CD4-positive, alpha-beta memory T cell (primary cell): ENCODE measurements around the gene RASSF7. TPM values are rescaled to one million over a fixed set of nuclear protein-coding genes. Genes with fewer than 3 reads are reported as not detected.
A peak's percentile ranks its signal among the peaks of the same experiment; 100 is the strongest.

ENCODE experiments used
- CTCF ChIA-PET: fragments of 350-600 bp; sonication (Branson Sonifier 250); formaldehyde crosslinking; loops from one replicate; lab custom pipeline; 2021; ENCODE audit warnings: inconsistent platforms; ENCODE audit not compliant: partially characterized antibody; lab: Charles Lee
- POLR2A ChIA-PET: fragments of 350-600 bp; sonication (Branson Sonifier 250); formaldehyde crosslinking; loops from one replicate; lab custom pipeline; 2021; ENCODE audit not compliant: partially characterized antibody; lab: Charles Lee
- DNase-seq, 5 donors: peaks; one replicate each; pipeline versions ENCODE4 v3.0.0 to v3.0.0-alpha.2; 2020 to 2022; ENCODE audit warnings: mixed read lengths in 1 of 5
- H3K27ac ChIP-seq: one replicate; pipeline ENCODE4 v1.7.0; 2013; ENCODE audit warnings: low read depth, low read length
- H3K27me3 ChIP-seq: 2 replicates; pipeline ENCODE4 v1.7.0; 2013; ENCODE audit warnings: mild to moderate bottlenecking, low read length, moderate library complexity; ENCODE audit not compliant: insufficient read depth
- H3K36me3 ChIP-seq: 2 replicates; pipeline ENCODE4 v1.7.0; 2013; ENCODE audit warnings: mild to moderate bottlenecking, low read length, moderate library complexity; ENCODE audit not compliant: insufficient read depth
- H3K4me1 ChIP-seq: 2 replicates; pipeline ENCODE4 v1.7.0; 2013; ENCODE audit warnings: mild to moderate bottlenecking, low read length, moderate library complexity; ENCODE audit not compliant: insufficient read depth
- H3K4me3 ChIP-seq, 2 donors: one replicate each; pipeline ENCODE4 v1.7.0; 2013; ENCODE audit warnings: low read length in 2 of 2, mild to moderate bottlenecking in 1 of 2
- H3K9me3 ChIP-seq, 2 donors: one replicate each; pipeline ENCODE4 v1.7.0; 2013; ENCODE audit warnings: low read length in 2 of 2, control low read depth in 1 of 2; ENCODE audit not compliant: control insufficient read depth in 1 of 2
- H3K27ac Mint-ChIP-seq, 7 donors: one replicate each; pipeline ENCODE4 v1.8.0; 2020 to 2021; ENCODE audit warnings: mixed read lengths in 7 of 7, mild to moderate bottlenecking in 6 of 7, inconsistent platforms in 3 of 7, moderate library complexity in 3 of 7
- H3K27me3 Mint-ChIP-seq, 2 donors: one replicate each; pipeline ENCODE4 v1.8.0; 2020 to 2021; ENCODE audit warnings: mixed read lengths in 2 of 2
- H3K36me3 Mint-ChIP-seq, 2 donors: one replicate each; pipeline ENCODE4 v1.8.0; 2020 to 2021; ENCODE audit warnings: mixed read lengths in 2 of 2, inconsistent platforms in 1 of 2, mild to moderate bottlenecking in 1 of 2
- H3K4me1 Mint-ChIP-seq, 4 donors: one replicate each; pipeline ENCODE4 v1.8.0; 2020 to 2021; ENCODE audit warnings: mixed read lengths in 4 of 4, mild to moderate bottlenecking in 1 of 4
- H3K4me3 Mint-ChIP-seq, 8 donors: one replicate each; pipeline ENCODE4 v1.8.0; 2020 to 2021; ENCODE audit warnings: mixed read lengths in 8 of 8, mild to moderate bottlenecking in 7 of 8, moderate library complexity in 6 of 8, inconsistent platforms in 3 of 8
- H3K9me3 Mint-ChIP-seq, 8 donors: one replicate each; pipeline ENCODE4 v1.8.0; 2020 to 2021; ENCODE audit warnings: mixed read lengths in 8 of 8, mild to moderate bottlenecking in 5 of 8, inconsistent platforms in 3 of 8, moderate library complexity in 1 of 8
- intact Hi-C: fragments of 100-400 bp; cut with micrococcal nuclease; formaldehyde crosslinking; loops from one replicate; pipeline ENCODE4 v1.15.1; 2023
- polyA plus RNA-seq, 2 donors: library from polyadenylated mRNA; unstranded; fragments of 300-500 nt; fragmentation: Illumina TruSeq; gene quantifications; one replicate each; pipeline ENCODE4 v1.2.3, GENCODE V29; 2021
- total RNA-seq, 2 experiments: library from RNA; stranded (reverse); gene quantifications; one replicate each; pipeline ENCODE4 v1.2.3, GENCODE V29; 2021

The RASSF7 gene
- total and polyA plus RNA-seq, 4 experiments from 2014 or later = 38.4 to 55.2 (median 48.2) TPM

DNA sequence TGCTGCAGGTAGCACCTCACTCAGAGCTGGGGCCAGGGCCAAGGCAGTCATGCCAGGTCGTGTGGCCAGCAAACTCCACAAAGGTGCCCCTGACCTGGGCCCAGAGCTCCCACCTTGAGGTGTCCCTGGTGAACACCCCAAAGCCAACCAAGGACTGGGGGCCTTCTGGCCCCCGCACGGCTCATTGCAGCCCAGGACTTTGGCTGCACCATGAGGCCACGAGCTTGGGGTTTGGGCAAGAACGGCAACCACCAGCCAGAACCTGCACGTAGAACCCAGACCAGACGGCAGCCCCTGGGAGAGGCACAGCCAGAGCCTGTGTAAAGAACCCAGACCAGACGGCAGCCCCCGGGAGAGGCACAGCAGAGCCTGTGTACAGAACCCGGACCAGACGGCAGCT lies 15.6 kb upstream of the RASSF7 start:
- Mint-ChIP-seq H3K4me1 (peaks cover 0 to 2% (median under 1%) of the 10 kb centered on the region in 4 donors), H3K36me3 (no peaks in the 10 kb centered on the region), H3K9me3 (no peaks in the 10 kb centered on the region), H3K4me3 (no peak overlapping the region), H3K27ac (no peak overlapping the region), H3K27me3 (no peaks in the 10 kb centered on the region)
- CTCF ChIA-PET = interaction anchor here (0.6 to 1.9 kb wide), 2 partner anchors 9 to 15 kb away, joined by 3 to 7 read pairs; no protein-coding TSS in a partner anchor
- POLR2A ChIA-PET = interaction anchor here (0.6 to 1.3 kb wide), 2 partner anchors 9 to 10 kb away, joined by 3 to 4 read pairs; partner anchors contain the start of gene HRAS
- intact Hi-C loops = no loop called here
- H3K4me3 ChIP-seq = no peak overlapping the region
- no peaks in the 10 kb centered on the region for H3K9me3 ChIP-seq
- H3K36me3 ChIP-seq = no peaks in the 10 kb centered on the region
- no peak overlapping the region for H3K27ac ChIP-seq
- no peaks in the 10 kb centered on the region for H3K27me3 ChIP-seq
- no peaks in the 10 kb centered on the region for H3K4me1 ChIP-seq
- DNase-seq = no peak

DNA sequence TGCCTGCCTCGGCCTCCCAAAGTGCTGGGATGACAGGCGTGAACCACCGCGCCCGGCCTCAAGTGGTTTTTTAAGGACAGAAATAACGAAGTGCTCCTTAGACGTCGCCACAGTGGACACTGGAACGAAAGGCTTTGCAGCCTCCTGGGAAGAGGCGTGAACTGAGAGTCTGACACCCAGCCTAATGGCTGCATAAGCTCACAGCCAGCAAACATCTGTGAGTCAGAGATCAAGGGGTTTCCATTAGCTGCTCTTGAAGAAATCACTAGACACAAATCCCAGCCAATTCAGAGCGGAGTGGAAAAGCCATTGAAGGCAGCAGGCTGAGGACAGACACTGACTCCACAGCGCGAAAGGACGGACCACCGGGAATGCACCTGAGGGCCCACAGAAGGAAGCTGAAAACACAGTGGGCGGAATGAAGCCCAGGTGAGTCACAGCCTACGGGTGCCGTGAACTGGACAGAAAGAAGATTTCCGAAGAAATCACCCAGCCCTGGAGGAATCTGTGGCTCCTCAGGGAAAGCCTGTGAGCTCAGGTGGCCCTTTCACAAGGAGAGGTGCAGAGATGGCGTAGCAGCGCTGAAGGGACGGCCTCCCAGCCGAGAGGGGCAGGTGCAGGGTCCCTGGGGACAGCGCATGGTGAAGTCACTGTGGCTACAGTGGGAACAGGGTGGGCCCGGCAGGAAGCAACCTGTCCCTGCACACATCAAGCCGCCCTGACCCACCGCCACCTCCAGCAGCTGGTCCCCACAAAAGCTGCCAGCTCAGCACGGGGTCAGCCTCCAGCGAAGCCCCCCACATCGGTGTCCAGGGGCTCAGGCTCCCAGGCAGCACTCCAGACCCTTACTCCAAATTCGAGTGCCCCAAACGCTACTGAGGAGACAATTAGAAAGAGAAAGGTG lies 11.8 kb upstream of the RASSF7 start:
- H3K27me3 Mint-ChIP-seq = no peaks in the 10 kb centered on the region
- H3K4me1 Mint-ChIP-seq = peaks cover 0 to 4% (median 0%) of the 10 kb centered on the region in 4 donors
- no peak overlapping the region for H3K4me3 Mint-ChIP-seq
- Histone ChIP-seq H3K36me3 (no peaks in the 10 kb centered on the region), H3K27ac (no peak overlapping the region), H3K27me3 (no peaks in the 10 kb centered on the region), H3K4me3 (no peak overlapping the region), H3K4me1 (peaks cover under 1% of the 10 kb centered on the region), H3K9me3 (no peaks in the 10 kb centered on the region)
- intact Hi-C loops = no loop called here
- ChIA-PET CTCF (no interaction called here), POLR2A (no interaction called here)
- peak in 1 of 5 donors; percentile 4 for DNase-seq
- no peaks in the 10 kb centered on the region for H3K9me3 Mint-ChIP-seq
- H3K27ac Mint-ChIP-seq = no peak overlapping the region
- no peaks in the 10 kb centered on the region for H3K36me3 Mint-ChIP-seq

- POLR2A ChIA-PET = no interaction called here
- CTCF ChIA-PET = no interaction called here
- DNase-seq = peak in 1 of 5 donors; percentile 10
Observed at GRCh38 chr11:550021-550745, 10.6 kb upstream of the RASSF7 start.

DNA sequence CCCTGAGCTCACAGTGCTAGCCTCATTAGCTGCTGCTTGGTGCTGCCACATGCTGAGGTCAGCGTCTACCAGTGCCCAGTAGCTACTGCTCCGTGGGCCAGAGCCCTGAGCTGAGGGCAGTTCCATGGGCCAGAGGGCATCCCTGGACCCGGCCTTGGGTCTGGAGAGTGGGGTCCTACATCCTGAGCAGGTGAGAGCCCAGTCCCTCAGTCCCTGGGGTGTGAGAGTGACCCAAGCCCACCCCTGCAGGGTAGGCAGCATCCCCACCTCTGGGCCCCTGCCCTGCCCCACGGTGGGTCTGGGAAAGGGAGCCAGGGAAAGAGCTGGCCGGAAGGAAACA lies 10.1 kb upstream of the RASSF7 start:
- CTCF ChIA-PET = no interaction called here
- Mint-ChIP-seq H3K27ac (no peak overlapping the region), H3K4me3 (no peak overlapping the region), H3K27me3 (no peaks in the 10 kb centered on the region), H3K36me3 (no peaks in the 10 kb centered on the region), H3K4me1 (peaks cover 0 to 4% (median 0%) of the 10 kb centered on the region in 4 donors), H3K9me3 (no peaks in the 10 kb centered on the region)
- POLR2A ChIA-PET = no interaction called here
- Histone ChIP-seq H3K27me3 (no peaks in the 10 kb centered on the region), H3K4me3 (no peak overlapping the region), H3K4me1 (peaks cover 11% of the 10 kb centered on the region), H3K27ac (no peak overlapping the region), H3K9me3 (no peaks in the 10 kb centered on the region), H3K36me3 (no peaks in the 10 kb centered on the region)
- peak in 1 of 5 donors; percentile 17 for DNase-seq
- intact Hi-C loops = no loop called here

More at GRCh38 chr11:550021-550745, 10.6 kb upstream of the RASSF7 start:
- H3K36me3 Mint-ChIP-seq = no peaks in the 10 kb centered on the region
- H3K4me3 Mint-ChIP-seq = no peak overlapping the region
- H3K9me3 Mint-ChIP-seq = no peaks in the 10 kb centered on the region
- H3K4me1 Mint-ChIP-seq = peaks cover 0 to 4% (median 0%) of the 10 kb centered on the region in 4 donors
- H3K27ac Mint-ChIP-seq = no peak overlapping the region
- no peak overlapping the region for H3K4me3 ChIP-seq
- intact Hi-C loops = no loop called here
- peaks cover 8% of the 10 kb centered on the region for H3K4me1 ChIP-seq
- H3K36me3 ChIP-seq = no peaks in the 10 kb centered on the region
- no peaks in the 10 kb centered on the region for H3K27me3 ChIP-seq
- no peaks in the 10 kb centered on the region for H3K27me3 Mint-ChIP-seq
- H3K9me3 ChIP-seq = no peaks in the 10 kb centered on the region
- no peak overlapping the region for H3K27ac ChIP-seq

- H3K27ac Mint-ChIP-seq = no peak overlapping the region
- H3K4me1 Mint-ChIP-seq = peaks cover 0 to 4% (median 0%) of the 10 kb centered on the region in 4 donors
- Histone ChIP-seq H3K9me3 (no peaks in the 10 kb centered on the region), H3K27ac (no peak overlapping the region), H3K4me1 (peaks cover 11% of the 10 kb centered on the region), H3K27me3 (no peaks in the 10 kb centered on the region), H3K36me3 (no peaks in the 10 kb centered on the region), H3K4me3 (no peak overlapping the region)
- peak in 1 of 5 donors; percentile 40 for DNase-seq
- no peaks in the 10 kb centered on the region for H3K36me3 Mint-ChIP-seq
- intact Hi-C loops = no loop called here
- POLR2A ChIA-PET = no interaction called here
- no peaks in the 10 kb centered on the region for H3K27me3 Mint-ChIP-seq
- CTCF ChIA-PET = no interaction called here
- H3K9me3 Mint-ChIP-seq = no peaks in the 10 kb centered on the region
- H3K4me3 Mint-ChIP-seq = no peak overlapping the region
Observed at GRCh38 chr11:551131-551530, 9.6 kb upstream of the RASSF7 start.

GRCh38 chr11:551596-551995 lies 9.2 kb upstream of the RASSF7 start:
- POLR2A ChIA-PET = no interaction called here

More at GRCh38 chr11:551596-551995, 9.2 kb upstream of the RASSF7 start:
- peaks cover 0 to 4% (median 0%) of the 10 kb centered on the region in 4 donors for H3K4me1 Mint-ChIP-seq
- no peaks in the 10 kb centered on the region for H3K36me3 Mint-ChIP-seq
- H3K4me3 Mint-ChIP-seq = no peak overlapping the region
- intact Hi-C loops = no loop called here
- H3K9me3 Mint-ChIP-seq = no peaks in the 10 kb centered on the region
- Histone ChIP-seq H3K4me1 (peaks cover 11% of the 10 kb centered on the region), H3K36me3 (no peaks in the 10 kb centered on the region), H3K9me3 (no peaks in the 10 kb centered on the region), H3K27ac (no peak overlapping the region), H3K4me3 (no peak overlapping the region), H3K27me3 (no peaks in the 10 kb centered on the region)
- DNase-seq = peak in 1 of 5 donors; percentile 26
- no peaks in the 10 kb centered on the region for H3K27me3 Mint-ChIP-seq
- H3K27ac Mint-ChIP-seq = no peak overlapping the region
- CTCF ChIA-PET = no interaction called here
